ENCODE results near the gene NARF.

Gene NARF

DNA sequence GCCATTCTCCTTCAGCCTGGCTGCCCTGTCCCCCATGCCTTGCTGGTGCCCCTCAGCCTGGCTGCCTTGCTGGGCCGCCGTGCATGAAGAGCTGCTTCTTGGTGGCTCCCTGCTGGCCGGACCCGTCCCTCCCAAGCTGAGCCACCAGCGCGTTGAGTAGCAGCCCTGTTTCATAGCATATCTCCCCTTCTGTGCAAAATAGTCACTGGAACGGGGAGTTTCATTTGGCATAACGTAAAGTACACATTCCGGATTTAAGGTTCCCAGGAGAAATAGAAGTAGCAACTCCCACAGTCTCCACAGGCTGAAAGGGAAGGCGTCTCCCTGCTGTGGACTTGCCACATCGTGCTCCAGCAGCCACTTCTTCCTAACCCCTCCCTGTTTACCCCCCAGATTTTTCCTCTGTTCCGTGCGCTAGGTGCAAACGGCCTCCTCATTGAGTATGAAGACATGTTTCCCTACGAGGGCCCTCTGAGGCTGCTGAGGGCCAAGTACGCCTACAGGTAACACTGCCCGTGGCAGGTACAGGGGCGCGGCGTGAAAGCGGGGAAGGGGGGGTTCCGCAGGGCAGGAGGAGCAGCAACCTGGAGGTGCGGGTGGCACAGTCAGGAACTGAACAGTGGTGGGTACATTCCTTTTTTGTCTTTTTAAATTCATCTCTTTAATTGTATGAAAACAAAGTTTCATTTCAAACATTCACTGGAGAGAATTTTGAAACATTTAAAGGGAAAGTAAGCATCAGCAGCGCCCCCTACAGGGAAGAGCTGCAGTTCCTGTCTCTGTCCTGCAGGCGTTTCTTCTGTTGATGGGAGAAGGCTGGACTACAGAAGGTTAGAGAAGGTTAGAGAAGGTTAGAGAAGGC lies 34.3 kb upstream of the NARF start:
- Histone ChIP-seq H3K4me3 (ENCODE audit: low read depth, low read length) (no peak overlapping the region), H3K9ac (no peak overlapping the region), H3K27ac (no peak overlapping the region), H3K36me3 (ENCODE audit: control insufficient read depth, insufficient read depth, low read length) (no peaks in the 10 kb centered on the region), H3K4me1 (peaks cover 3% of the 10 kb centered on the region), H3K27me3 (ENCODE audit: control insufficient read depth, insufficient read depth, low read length) (no peaks in the 10 kb centered on the region), H3K4me2 (ENCODE audit: low read length) (no peak overlapping the region), H3K79me2 (no peaks in the 10 kb centered on the region), H2AFZ (no peak overlapping the region), H3K9me3 (ENCODE audit: control insufficient read depth, low read length) (no peaks in the 10 kb centered on the region)
- TF ChIP-seq, protein P1, sequence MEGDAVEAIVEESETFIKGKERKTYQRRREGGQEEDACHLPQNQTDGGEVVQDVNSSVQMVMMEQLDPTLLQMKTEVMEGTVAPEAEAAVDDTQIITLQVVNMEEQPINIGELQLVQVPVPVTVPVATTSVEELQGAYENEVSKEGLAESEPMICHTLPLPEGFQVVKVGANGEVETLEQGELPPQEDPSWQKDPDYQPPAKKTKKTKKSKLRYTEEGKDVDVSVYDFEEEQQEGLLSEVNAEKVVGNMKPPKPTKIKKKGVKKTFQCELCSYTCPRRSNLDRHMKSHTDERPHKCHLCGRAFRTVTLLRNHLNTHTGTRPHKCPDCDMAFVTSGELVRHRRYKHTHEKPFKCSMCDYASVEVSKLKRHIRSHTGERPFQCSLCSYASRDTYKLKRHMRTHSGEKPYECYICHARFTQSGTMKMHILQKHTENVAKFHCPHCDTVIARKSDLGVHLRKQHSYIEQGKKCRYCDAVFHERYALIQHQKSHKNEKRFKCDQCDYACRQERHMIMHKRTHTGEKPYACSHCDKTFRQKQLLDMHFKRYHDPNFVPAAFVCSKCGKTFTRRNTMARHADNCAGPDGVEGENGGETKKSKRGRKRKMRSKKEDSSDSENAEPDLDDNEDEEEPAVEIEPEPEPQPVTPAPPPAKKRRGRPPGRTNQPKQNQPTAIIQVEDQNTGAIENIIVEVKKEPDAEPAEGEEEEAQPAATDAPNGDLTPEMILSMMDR (IDR thresholded peaks at IDR 0.05) = peak; percentile 61

DNA sequence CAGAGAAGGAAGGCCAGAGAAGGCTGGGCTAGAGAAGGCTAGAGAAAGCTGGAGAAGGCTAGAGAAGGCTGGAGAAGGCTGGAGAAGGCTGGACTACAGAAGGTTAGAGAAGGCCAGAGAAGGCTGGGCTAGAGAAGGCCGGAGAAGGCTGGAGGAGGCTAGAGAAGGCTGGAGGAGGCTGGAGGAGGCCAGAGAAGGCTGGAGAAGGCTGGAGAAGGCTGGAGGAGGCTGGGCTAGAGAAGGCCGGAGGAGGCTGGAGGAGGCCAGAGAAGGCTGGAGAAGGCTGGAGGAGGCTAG lies 33.7 kb upstream of the NARF start:
- no peak overlapping the region for H3K27ac ChIP-seq
- H3K9ac ChIP-seq = no peak overlapping the region
- H3K4me3 ChIP-seq (ENCODE audit: low read depth, low read length) = no peak overlapping the region
- H3K27me3 ChIP-seq (ENCODE audit: control insufficient read depth, insufficient read depth, low read length) = no peaks in the 10 kb centered on the region
- TF ChIP-seq, protein P1 (IDR thresholded peaks at IDR 0.05) = no peak
- no peak overlapping the region for H2AFZ ChIP-seq
- H3K4me2 ChIP-seq (ENCODE audit: low read length) = no peak overlapping the region
- no peaks in the 10 kb centered on the region for H3K4me1 ChIP-seq
- no peaks in the 10 kb centered on the region for H3K9me3 ChIP-seq (ENCODE audit: control insufficient read depth, low read length)
- H3K79me2 ChIP-seq = no peaks in the 10 kb centered on the region
- no peaks in the 10 kb centered on the region for H3K36me3 ChIP-seq (ENCODE audit: control insufficient read depth, insufficient read depth, low read length)

DNA sequence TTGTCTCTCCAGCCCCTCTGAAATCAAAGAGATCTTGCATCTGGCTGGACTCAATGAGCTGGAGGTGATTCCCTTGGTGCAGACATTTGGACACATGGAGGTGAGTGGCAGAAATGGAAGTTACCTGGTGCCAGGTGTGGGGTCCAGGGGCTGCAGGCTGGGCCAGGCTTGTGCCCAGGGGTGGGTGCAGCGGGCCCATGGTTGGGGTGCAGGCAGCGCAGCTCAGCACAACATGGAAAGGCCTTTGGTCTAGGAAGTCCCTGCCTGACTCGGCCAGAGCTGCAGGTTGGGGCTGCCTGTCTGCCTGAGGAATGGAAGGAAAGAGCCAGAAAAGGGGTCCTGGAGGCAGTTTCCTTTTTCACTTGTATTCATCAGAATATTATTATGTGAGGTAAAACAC lies 30.0 kb upstream of the NARF start:
- Histone ChIP-seq H3K79me2 (no peaks in the 10 kb centered on the region), H3K9me3 (ENCODE audit: control insufficient read depth, low read length) (no peaks in the 10 kb centered on the region), H3K27me3 (ENCODE audit: control insufficient read depth, insufficient read depth, low read length) (no peaks in the 10 kb centered on the region), H3K9ac (no peak overlapping the region), H3K4me3 (ENCODE audit: low read depth, low read length) (no peak overlapping the region), H3K27ac (no peak overlapping the region), H3K36me3 (ENCODE audit: control insufficient read depth, insufficient read depth, low read length) (no peaks in the 10 kb centered on the region), H3K4me1 (no peaks in the 10 kb centered on the region), H3K4me2 (ENCODE audit: low read length) (no peak overlapping the region), H2AFZ (no peak overlapping the region)
- TF ChIP-seq, protein P1 (IDR thresholded peaks at IDR 0.05) = no peak

DNA sequence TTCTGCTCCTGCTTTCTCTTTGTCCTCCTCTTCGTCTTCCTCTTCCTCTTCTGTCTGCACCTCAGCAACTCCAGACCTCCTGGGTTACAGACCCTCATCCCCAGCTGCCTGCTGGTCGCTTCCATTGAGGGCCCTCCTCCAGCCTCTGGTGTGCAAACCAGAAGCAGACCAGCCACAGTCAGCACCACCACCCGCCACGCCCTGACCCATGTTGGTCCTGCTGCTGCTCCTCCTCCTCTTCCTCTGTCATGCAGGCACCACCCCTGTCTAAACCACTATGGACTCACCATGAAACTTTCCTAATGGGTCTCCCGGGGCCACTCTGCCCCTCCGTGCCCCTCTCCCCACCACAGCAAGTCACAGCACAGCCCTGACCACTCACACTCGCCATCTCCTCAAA lies 28.7 kb upstream of the NARF start:
- no peaks in the 10 kb centered on the region for H3K9me3 ChIP-seq (ENCODE audit: control insufficient read depth, low read length)
- TF ChIP-seq, protein P1 (IDR thresholded peaks at IDR 0.05) = no peak
- H3K36me3 ChIP-seq (ENCODE audit: control insufficient read depth, insufficient read depth, low read length) = no peaks in the 10 kb centered on the region
- no peak overlapping the region for H3K4me3 ChIP-seq (ENCODE audit: low read depth, low read length)
- no peak overlapping the region for H3K4me2 ChIP-seq (ENCODE audit: low read length)
- no peaks in the 10 kb centered on the region for H3K79me2 ChIP-seq
- no peak overlapping the region for H3K27ac ChIP-seq
- H3K9ac ChIP-seq = no peak overlapping the region
- H3K27me3 ChIP-seq (ENCODE audit: control insufficient read depth, insufficient read depth, low read length) = no peaks in the 10 kb centered on the region
- H3K4me1 ChIP-seq = no peaks in the 10 kb centered on the region
- no peak overlapping the region for H2AFZ ChIP-seq

DNA sequence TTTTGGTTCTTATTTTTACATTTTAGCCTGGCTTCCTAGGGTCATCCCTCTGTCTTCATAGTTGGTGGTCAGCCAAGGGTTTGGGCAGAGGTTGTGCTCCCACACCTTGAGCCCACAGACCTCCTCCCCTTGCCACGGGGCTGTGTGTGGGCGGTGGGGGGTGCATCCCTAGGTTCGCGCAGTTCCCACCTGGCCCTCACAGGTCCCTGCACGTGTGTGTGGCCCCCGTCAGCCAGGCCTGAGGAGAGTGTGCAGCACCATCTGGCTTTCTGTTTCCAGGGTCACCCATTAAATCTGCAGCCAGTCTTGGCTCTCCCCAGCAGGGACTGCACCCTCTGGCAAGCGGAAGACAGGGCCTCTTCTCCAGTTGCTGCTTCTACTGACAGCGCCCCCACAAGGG lies 26.5 kb upstream of the NARF start:
- Histone ChIP-seq H3K9me3 (ENCODE audit: control insufficient read depth, low read length) (no peaks in the 10 kb centered on the region), H2AFZ (no peak overlapping the region), H3K79me2 (no peaks in the 10 kb centered on the region), H3K27ac (no peak overlapping the region), H3K4me1 (no peaks in the 10 kb centered on the region), H3K9ac (no peak overlapping the region), H3K4me2 (ENCODE audit: low read length) (no peak overlapping the region), H3K4me3 (ENCODE audit: low read depth, low read length) (no peak overlapping the region), H3K27me3 (ENCODE audit: control insufficient read depth, insufficient read depth, low read length) (no peaks in the 10 kb centered on the region), H3K36me3 (ENCODE audit: control insufficient read depth, insufficient read depth, low read length) (no peaks in the 10 kb centered on the region)
- TF ChIP-seq, protein P1 (IDR thresholded peaks at IDR 0.05) = no peak
